K562 (cell line): ENCODE data around the gene GALNT5. TPM values are rescaled to one million over a fixed set of nuclear protein-coding genes. Genes with fewer than 3 reads are reported as not detected.

Experiments used
- ARHGAP35 ChIP-seq: fragments of 450-650 bp; IDR thresholded peaks from 2 replicates; pipeline ENCODE4 v1.6.1; 2018; ENCODE audit not compliant: partially characterized antibody
- GATAD2B ChIP-seq: fragments of 450-650 bp; IDR thresholded peaks from 2 replicates; pipeline ENCODE4 v1.6.1; 2017; ENCODE audit warnings: mild to moderate bottlenecking, borderline replicate concordance
- L3MBTL2 ChIP-seq: fragments of 450-650 bp; IDR thresholded peaks from 2 replicates; pipeline ENCODE4 v1.6.1; 2016; ENCODE audit warnings: mild to moderate bottlenecking, moderate library complexity
- MAFK ChIP-seq: IDR thresholded peaks from 2 replicates; pipeline ENCODE4 v1.6.1; 2011; ENCODE audit warnings: low read length, improper control_type of control experiment
- NR2C2 ChIP-seq, 2 experiments: fragments of 200-800 bp in 1 of 2; sonication (Bioruptor generic) in 1 of 2; sonication (generic) in 1 of 2; formaldehyde crosslinking in 1 of 2; IDR thresholded peaks; 2 replicates each; pipeline versions ENCODE4 v1.6.1 to v1.8.0; 2016 to 2022; ENCODE audit warnings: mild to moderate bottlenecking in 1 of 2, missing compliant biosample characterization in 1 of 2, missing genetic modification characterization in 1 of 2, missing genetic modification reagents in 1 of 2
- POLR2A ChIP-seq: fragments of 450-650 bp; conservative IDR thresholded peaks from 2 replicates; pipeline ENCODE4 v1.6.1; 2016
- PRPF4 ChIP-seq: fragments of 200-400 bp; formaldehyde crosslinking; IDR thresholded peaks from one replicate; pipeline ENCODE4 v1.6.1; 2017; ENCODE audit warnings: low read length, low read depth, mild to moderate bottlenecking; ENCODE audit not compliant: insufficient read depth, poor library complexity, severe bottlenecking
- SP2 ChIP-seq: IDR thresholded peaks from 2 replicates; pipeline ENCODE4 v1.6.1; 2011; ENCODE audit warnings: mild to moderate bottlenecking, low read depth, low read length, moderate library complexity; ENCODE audit not compliant: poor library complexity, severe bottlenecking; ENCODE audit errors: extremely low read depth
- TRIM24 ChIP-seq, 2 experiments: fragments of 450-650 bp; IDR thresholded peaks; 2 replicates each; pipeline ENCODE4 v1.6.1; 2016
- ZBED1 ChIP-seq: IDR thresholded peaks from 2 replicates; pipeline ENCODE4 v1.6.1; 2014
- ZNF174 ChIP-seq: fragments of 250-450 bp; sonication (Bioruptor Pico); IDR thresholded peaks from 2 replicates; pipeline ENCODE4 v1.4.0; 2020; ENCODE audit warnings: mild to moderate bottlenecking
- ZNF695 ChIP-seq: fragments of 450-650 bp; formaldehyde crosslinking; IDR thresholded peaks from 2 replicates; pipeline ENCODE4 v1.4.0; 2020; ENCODE audit warnings: mild to moderate bottlenecking, moderate library complexity
- polyA plus RNA-seq, 8 experiments: library from polyadenylated mRNA; depleted of rRNA in 4 of 8; stranded (reverse) in 5 of 8; unstranded in 3 of 8; fragments of >200 nt; fragmentation: Nextera tagmentation in 2 of 8; fragmentation: Illumina TruSeq in 1 of 8; extraction: Ambion mirVana in 2 of 8; extraction: Trizol in 1 of 8; gene quantifications; 2 replicates each; pipeline versions ENCODE4 v1.2.1 to v1.2.3, GENCODE V29; 2011 to 2014; ENCODE audit warnings: inconsistent platforms in 1 of 8, missing spikeins in 1 of 8
- total RNA-seq, 7 experiments: library from RNA; depleted of rRNA in 6 of 7; stranded (reverse); fragments of >200 nt in 6 of 7; fragmentation: Illumina TruSeq in 2 of 7; extraction: Trizol in 2 of 7; gene quantifications; 2 replicates each; pipeline versions ENCODE4 v1.2.1 to v1.2.3, GENCODE V29; 2011 to 2021; ENCODE audit warnings: low replicate concordance in 1 of 7
- TF ChIP-seq, protein P1 (sequence below): sonication (generic); formaldehyde crosslinking; IDR thresholded peaks from 2 replicates; pipeline ENCODE4 v1.8.1; 2023; ENCODE audit warnings: mild to moderate bottlenecking, missing genetic modification reagents
- TF ChIP-seq, protein P2 (sequence below): fragments of 250-450 bp; sonication (Bioruptor Pico); IDR thresholded peaks from 2 replicates; pipeline ENCODE4 v1.9.0; 2021; ENCODE audit warnings: mild to moderate bottlenecking, inconsistent platforms
- TF ChIP-seq, protein P3 (sequence below): sonication (generic); formaldehyde crosslinking; IDR thresholded peaks from 2 replicates; pipeline ENCODE4 v1.8.0; 2023; ENCODE audit warnings: missing genetic modification reagents, mild to moderate bottlenecking, borderline replicate concordance
- TF ChIP-seq, protein P4 (sequence below): fragments of 450-650 bp; formaldehyde crosslinking; IDR thresholded peaks from 2 replicates; pipeline ENCODE4 v1.4.0; 2020; ENCODE audit warnings: mild to moderate bottlenecking, moderate library complexity

GALNT5 gene
- total and polyA plus RNA-seq, 9 of the 15 experiments (the other 6 are each of a cell fraction or from before 2014, with no cell fraction given): 21.6 to 73.0 (median 54.7) TPM

DNA sequence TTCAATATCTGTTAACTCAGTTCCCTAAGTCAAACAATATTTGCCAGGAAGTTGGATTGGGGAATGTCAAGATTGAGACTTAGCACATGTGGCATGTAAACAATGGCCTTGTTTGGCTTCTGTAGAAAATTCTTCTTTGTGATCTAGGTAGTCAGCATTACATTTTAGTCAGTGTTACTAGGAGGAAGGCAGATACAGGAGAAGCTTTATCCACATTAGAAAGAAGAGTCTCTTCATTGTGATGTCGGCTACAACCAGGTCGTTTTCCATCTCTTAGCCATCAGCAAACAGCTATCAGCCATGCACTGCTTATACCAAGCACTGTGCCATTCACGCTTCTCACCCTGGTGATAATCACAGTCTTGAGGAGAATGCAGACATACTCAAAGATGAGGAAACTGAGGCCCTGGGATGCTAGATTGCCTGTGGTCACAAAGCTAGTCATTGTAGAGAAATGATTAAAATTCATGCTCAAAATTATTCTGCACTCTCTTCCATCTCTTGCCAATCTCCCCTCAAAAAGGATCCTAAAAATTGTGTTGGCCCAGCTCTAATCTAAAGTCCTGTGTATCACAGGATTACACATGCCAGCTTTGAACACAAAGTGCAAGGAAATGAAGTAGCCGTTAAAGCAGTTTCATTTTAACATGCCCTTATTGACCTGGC lies 3.2 kb downstream of the GALNT5 start (continued):
- TF ChIP-seq, protein P1, sequence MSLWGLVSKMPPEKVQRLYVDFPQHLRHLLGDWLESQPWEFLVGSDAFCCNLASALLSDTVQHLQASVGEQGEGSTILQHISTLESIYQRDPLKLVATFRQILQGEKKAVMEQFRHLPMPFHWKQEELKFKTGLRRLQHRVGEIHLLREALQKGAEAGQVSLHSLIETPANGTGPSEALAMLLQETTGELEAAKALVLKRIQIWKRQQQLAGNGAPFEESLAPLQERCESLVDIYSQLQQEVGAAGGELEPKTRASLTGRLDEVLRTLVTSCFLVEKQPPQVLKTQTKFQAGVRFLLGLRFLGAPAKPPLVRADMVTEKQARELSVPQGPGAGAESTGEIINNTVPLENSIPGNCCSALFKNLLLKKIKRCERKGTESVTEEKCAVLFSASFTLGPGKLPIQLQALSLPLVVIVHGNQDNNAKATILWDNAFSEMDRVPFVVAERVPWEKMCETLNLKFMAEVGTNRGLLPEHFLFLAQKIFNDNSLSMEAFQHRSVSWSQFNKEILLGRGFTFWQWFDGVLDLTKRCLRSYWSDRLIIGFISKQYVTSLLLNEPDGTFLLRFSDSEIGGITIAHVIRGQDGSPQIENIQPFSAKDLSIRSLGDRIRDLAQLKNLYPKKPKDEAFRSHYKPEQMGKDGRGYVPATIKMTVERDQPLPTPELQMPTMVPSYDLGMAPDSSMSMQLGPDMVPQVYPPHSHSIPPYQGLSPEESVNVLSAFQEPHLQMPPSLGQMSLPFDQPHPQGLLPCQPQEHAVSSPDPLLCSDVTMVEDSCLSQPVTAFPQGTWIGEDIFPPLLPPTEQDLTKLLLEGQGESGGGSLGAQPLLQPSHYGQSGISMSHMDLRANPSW: 0 out of 2 replicates have a peak, but pooled peaks have one; percentile 12
- TF ChIP-seq GATAD2B (no peak), SP2 (no peak), ZNF695 (no peak), ZBED1 (no peak), NR2C2 (CRISPR knock-in tag; IDR thresholded peaks at IDR 0.05) (0 out of 2 replicates have a peak, but pooled peaks have one; percentile 34), NR2C2 (tag; IDR thresholded peaks at IDR 0.05) (no peak), MAFK (no peak), PRPF4 (no peak), ARHGAP35 (peak; percentile 2), ZNF174 (no peak), TRIM24 (IDR thresholded peaks at IDR 0.05) (no peak), POLR2A (no peak), L3MBTL2 (no peak)
- TF ChIP-seq, protein P2, sequence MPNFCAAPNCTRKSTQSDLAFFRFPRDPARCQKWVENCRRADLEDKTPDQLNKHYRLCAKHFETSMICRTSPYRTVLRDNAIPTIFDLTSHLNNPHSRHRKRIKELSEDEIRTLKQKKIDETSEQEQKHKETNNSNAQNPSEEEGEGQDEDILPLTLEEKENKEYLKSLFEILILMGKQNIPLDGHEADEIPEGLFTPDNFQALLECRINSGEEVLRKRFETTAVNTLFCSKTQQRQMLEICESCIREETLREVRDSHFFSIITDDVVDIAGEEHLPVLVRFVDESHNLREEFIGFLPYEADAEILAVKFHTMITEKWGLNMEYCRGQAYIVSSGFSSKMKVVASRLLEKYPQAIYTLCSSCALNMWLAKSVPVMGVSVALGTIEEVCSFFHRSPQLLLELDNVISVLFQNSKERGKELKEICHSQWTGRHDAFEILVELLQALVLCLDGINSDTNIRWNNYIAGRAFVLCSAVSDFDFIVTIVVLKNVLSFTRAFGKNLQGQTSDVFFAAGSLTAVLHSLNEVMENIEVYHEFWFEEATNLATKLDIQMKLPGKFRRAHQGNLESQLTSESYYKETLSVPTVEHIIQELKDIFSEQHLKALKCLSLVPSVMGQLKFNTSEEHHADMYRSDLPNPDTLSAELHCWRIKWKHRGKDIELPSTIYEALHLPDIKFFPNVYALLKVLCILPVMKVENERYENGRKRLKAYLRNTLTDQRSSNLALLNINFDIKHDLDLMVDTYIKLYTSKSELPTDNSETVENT: 0 out of 2 replicates have a peak, but pooled peaks have one; percentile 17
- TF ChIP-seq, protein P3, sequence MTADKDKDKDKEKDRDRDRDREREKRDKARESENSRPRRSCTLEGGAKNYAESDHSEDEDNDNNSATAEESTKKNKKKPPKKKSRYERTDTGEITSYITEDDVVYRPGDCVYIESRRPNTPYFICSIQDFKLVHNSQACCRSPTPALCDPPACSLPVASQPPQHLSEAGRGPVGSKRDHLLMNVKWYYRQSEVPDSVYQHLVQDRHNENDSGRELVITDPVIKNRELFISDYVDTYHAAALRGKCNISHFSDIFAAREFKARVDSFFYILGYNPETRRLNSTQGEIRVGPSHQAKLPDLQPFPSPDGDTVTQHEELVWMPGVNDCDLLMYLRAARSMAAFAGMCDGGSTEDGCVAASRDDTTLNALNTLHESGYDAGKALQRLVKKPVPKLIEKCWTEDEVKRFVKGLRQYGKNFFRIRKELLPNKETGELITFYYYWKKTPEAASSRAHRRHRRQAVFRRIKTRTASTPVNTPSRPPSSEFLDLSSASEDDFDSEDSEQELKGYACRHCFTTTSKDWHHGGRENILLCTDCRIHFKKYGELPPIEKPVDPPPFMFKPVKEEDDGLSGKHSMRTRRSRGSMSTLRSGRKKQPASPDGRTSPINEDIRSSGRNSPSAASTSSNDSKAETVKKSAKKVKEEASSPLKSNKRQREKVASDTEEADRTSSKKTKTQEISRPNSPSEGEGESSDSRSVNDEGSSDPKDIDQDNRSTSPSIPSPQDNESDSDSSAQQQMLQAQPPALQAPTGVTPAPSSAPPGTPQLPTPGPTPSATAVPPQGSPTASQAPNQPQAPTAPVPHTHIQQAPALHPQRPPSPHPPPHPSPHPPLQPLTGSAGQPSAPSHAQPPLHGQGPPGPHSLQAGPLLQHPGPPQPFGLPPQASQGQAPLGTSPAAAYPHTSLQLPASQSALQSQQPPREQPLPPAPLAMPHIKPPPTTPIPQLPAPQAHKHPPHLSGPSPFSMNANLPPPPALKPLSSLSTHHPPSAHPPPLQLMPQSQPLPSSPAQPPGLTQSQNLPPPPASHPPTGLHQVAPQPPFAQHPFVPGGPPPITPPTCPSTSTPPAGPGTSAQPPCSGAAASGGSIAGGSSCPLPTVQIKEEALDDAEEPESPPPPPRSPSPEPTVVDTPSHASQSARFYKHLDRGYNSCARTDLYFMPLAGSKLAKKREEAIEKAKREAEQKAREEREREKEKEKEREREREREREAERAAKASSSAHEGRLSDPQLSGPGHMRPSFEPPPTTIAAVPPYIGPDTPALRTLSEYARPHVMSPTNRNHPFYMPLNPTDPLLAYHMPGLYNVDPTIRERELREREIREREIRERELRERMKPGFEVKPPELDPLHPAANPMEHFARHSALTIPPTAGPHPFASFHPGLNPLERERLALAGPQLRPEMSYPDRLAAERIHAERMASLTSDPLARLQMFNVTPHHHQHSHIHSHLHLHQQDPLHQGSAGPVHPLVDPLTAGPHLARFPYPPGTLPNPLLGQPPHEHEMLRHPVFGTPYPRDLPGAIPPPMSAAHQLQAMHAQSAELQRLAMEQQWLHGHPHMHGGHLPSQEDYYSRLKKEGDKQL (CRISPR knock-in tag): no peak
- TF ChIP-seq, protein P4, sequence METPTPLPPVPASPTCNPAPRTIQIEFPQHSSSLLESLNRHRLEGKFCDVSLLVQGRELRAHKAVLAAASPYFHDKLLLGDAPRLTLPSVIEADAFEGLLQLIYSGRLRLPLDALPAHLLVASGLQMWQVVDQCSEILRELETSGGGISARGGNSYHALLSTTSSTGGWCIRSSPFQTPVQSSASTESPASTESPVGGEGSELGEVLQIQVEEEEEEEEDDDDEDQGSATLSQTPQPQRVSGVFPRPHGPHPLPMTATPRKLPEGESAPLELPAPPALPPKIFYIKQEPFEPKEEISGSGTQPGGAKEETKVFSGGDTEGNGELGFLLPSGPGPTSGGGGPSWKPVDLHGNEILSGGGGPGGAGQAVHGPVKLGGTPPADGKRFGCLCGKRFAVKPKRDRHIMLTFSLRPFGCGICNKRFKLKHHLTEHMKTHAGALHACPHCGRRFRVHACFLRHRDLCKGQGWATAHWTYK (CRISPR knock-in tag): 0 out of 2 replicates have a peak, but pooled peaks have one; percentile 19
